H4 (cell line): ENCODE measurements around the gene TWIST2. TPM values are rescaled to one million over a fixed set of nuclear protein-coding genes. Genes with fewer than 3 reads are reported as not detected.

Source experiments
- DNase-seq: peaks from one replicate; pipeline ENCODE4 v3.0.0-alpha.2; 2015; ENCODE audit warnings: low spot score
- total RNA-seq: library from RNA; depleted of rRNA; stranded (reverse); fragments of >200 nt; shearing (Covaris generic); gene quantifications from 2 replicates; pipeline ENCODE4 v1.2.3, GENCODE V29; 2014; rRNA removed

TWIST2 gene
- 25.6 and 26.8 TPM in 2 replicates for total RNA-seq

GRCh38 chr2:238847841-238848690, at the start of gene TWIST2:
Gene TWIST2, plus strand, starts transcription at chr2:238848085. Its CDS starts 131 bp downstream, at chr2:238848216.
- DNase-seq, result peak; percentile 82

GRCh38 chr2:238801791-238802190, 46.1 kb upstream of the TWIST2 start:
- DNase-seq, result no peak

- no peak for DNase-seq
Measured at GRCh38 chr2:238802957-238803356, 44.9 kb upstream of the TWIST2 start.

- DNase-seq, result no peak
Measured at GRCh38 chr2:238803996-238804870, 43.7 kb upstream of the TWIST2 start.

- DNase-seq, result no peak
Measured at GRCh38 chr2:238808761-238809160, 39.1 kb upstream of the TWIST2 start.

- no peak for DNase-seq
Measured at GRCh38 chr2:238810321-238810720, 37.6 kb upstream of the TWIST2 start.

GRCh38 chr2:238811293-238811692, 36.6 kb upstream of the TWIST2 start:
- no peak for DNase-seq

- DNase-seq, result no peak
Measured at GRCh38 chr2:238811759-238812158, 36.1 kb upstream of the TWIST2 start.

GRCh38 chr2:238813109-238813508, 34.8 kb upstream of the TWIST2 start:
- no peak for DNase-seq

DNA sequence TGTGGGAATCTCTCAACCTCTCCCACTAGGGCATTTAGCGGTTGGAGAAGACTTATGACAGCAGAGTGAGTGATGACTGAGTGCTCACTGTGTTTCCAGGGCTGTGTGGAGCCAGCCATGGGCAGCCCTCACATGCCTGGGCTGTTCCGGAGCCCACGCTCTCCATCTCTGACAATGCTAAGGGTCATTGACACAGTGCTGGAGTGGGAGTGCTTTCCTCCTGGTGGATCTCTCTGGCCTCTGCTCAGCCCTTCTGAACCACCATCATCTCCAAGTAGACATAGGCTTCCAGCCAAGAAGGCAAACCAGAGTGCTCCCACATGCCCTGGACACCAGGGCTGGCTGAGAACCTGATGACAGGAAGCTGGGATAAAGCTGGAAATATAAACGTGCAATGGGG, 33.1 kb upstream of the TWIST2 start:
- DNase-seq, result no peak

- DNase-seq, result no peak
Measured at GRCh38 chr2:238816291-238816690, 31.6 kb upstream of the TWIST2 start.

- DNase-seq, result no peak
Measured at GRCh38 chr2:238817382-238817781, 30.5 kb upstream of the TWIST2 start.

DNA sequence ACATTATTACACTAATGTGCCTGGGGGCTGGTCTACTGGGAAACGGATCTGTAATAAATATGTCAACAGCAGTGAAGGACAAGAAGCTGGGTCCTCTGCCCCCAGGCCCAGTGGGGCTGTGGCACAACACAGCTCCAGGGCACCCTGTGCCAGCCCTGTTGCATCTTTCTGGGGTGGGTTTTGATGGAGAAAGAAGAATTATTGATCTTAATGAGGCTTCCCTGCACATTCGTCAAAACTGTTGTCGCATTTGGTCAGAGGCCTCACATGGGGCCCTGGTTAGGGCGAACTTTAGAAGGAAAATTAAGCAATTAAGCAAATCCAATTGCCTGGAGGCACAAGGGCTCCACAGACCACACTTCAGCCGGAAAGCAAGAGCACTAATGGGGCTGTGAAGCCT, 30.0 kb upstream of the TWIST2 start:
- no peak for DNase-seq

DNA sequence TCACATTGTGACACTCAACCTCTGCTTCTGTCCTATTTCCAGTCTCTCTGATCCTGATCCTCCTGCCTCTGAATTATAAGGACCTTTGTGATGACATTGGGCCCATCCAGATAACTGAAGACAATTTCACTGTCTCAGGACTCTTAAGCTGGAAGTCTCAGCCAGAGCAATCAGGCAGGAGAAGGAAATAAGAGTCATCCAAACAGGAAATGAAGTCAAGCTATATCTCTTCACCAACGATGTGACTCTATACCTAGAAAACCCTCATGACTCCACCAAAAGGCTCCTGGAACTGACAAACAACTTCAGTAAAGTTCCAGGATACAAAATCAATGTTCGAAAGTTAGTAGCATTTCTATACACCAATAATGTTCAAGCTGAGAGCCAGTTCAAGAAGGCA, 29.3 kb upstream of the TWIST2 start:
- no peak for DNase-seq

- DNase-seq, result no peak
Measured at GRCh38 chr2:238820197-238820596, 27.7 kb upstream of the TWIST2 start.

DNA sequence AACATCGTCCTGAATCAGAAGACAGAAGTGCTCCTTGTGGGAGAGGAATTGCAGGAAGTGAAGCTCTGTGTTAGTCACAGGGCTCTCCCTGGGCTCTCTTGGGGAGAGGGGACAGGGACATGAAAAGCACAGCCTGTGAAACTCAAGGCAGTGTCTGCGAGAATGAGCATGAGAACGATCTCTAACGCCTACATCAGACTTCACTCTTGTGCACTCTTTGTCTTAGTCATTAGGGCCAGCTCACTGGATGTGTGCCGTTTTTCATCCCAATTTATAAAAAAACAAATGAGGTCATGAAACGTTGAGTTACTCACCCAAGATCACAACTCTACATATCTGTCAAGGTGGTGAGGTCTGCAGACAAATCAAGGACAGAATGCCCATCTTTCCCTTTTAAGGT, 27.0 kb upstream of the TWIST2 start:
- no peak for DNase-seq

- DNase-seq, result no peak
Measured at GRCh38 chr2:238821391-238821790, 26.5 kb upstream of the TWIST2 start.

DNA sequence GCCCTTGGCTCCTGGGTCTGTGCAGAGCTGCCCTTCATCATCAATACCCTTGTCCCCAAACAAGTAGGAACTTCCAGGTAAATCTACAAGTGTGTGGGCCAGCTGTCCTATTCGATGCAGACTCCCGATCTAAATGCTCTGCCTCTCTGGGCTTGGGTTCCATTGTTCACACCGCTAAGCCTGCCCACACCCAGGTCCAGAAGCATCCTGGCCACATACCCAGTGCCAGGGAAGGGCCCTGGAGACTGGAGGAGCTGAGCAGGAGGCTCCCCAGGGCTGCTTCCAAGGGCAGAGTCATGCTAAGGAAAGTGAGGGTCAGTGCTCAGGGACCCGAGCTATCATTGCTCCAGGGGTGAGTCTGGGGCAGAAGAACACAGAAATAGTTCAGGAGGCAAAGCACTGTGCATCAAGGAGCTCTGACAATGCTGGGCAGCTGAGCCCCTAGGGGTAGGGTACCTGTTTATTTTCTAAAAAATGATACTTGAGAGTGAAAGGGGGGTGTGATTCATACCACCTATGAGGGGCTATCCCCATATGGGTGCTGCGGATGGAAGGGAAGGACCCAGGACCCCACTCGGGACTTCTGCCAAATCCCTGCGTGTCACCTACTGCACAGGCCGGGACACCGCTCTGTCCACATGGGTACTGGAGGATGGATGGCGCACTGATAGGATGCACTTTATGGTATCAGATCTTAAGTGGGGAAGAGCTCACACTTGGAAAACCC, 25.8 kb upstream of the TWIST2 start:
- no peak for DNase-seq

- no peak for DNase-seq
Measured at GRCh38 chr2:238822955-238823354, 24.9 kb upstream of the TWIST2 start.

DNA sequence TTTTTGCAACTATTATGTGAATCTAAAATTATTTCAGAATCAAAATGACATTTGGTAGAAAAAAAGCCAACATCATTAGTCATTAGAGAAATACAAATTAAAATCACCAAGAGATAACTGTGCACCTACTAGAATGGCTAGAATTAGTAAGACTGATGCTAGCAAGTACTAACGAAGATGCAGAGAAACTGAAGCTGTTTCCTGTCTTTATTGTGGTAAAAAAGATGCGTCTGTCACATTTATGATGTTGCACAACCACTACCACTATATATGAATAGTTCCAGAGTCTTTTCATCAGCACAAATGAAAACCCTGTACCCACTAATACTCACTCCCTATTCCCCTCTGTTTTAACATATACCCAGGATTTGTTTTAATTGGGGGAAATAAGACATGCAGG, 16.7 kb upstream of the TWIST2 start:
- no peak for DNase-seq

- DNase-seq, result no peak
Measured at GRCh38 chr2:238834982-238835381, 12.9 kb upstream of the TWIST2 start.

DNA sequence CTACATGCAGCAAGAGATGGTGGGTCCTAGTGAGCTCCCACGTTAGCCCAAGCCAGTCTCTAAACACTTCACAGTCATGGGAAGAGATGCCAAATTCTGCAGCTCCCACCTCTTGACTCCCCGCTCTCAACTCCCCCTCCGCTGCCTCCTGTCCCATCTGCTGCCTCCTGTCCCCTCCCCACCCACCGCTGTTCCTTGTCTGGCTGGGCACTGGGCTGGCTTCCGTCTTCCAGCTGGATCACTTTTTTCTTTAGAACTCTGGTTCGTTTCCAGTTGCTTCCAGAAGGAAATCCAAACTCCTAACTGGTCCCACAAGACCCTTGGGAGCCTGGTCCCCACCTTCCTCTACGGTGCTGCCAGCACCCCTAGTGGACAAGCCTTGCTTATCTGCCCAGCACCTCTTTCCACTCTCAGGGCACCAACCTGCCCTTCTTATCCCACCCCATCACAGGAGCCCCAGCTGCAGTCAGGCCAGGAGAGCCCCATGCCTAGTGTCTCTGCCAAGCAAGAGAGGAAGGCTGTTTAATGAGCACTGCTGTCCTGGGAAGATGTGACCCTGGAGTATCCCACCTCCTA, 12.1 kb upstream of the TWIST2 start:
- no peak for DNase-seq
